GM19240 (cell line): ENCODE data around the gene TMEM60.

Source experiments
- DNase-seq: peaks from one replicate; pipeline ENCODE4 v3.0.0; 2011; ENCODE audit warnings: low spot score; ENCODE audit not compliant: insufficient read length

The TMEM60 gene

DNA sequence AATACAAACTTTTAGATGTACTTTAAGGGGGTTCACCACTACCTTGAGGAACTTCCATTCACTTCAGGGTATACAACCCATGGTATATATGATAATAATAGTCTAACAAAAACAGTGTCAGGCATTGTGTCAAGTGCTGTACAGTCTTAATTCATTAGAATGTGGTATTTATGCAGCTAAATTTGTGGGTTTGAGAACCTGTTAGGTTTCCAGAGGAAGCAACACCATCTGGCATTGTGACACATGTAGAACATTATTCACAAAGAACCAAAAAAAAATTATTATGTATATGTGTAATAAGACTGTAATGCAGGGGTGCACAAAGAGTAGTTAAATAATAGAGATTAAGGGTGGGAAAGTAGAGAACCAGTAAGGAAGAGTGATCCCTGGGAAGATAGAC, 26.3 kb downstream of the TMEM60 start:
- no peak for DNase-seq

- no peak for DNase-seq
These were observed 27.9 kb downstream of the TMEM60 start for GRCh38 chr7:77770316-77770715.

- DNase-seq = no peak
These were observed 31.2 kb downstream of the TMEM60 start for GRCh38 chr7:77766801-77767605.

GRCh38 chr7:77765906-77766800, 32.1 kb downstream of the TMEM60 start:
- DNase-seq = no peak

GRCh38 chr7:77765481-77765880, 32.8 kb downstream of the TMEM60 start:
- DNase-seq = no peak

DNA sequence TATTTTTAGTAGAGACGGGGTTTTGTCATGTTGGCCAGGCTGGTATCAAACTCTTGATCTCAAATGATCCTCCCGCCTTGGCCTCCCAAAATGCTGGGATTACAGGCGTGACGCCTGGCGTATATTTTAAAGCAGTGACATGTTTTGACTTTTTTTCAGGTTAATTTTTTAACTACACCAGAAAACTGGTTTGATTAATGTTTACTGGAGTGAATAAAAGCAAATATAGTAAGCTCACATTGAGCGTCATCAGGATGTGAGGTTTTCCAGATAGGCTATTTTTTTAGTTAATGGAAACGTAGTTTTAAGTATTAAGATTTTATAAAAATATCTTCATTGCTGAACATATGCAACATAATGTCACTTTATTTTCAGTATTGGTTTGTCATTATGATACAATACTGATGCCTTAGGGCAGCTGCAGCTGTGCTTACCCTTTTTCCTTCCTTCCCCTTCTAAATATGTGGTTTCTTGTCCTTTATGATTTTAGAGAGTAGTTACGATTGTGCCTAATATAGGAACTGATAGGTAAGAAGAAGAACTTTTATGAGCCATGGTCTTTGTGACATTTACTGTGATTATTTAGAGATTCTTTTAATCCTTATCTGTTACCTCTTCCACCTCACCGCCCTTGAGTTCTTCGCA, 37.3 kb downstream of the TMEM60 start:
- DNase-seq = no peak

- DNase-seq = peak; percentile 1
These were observed 38.8 kb downstream of the TMEM60 start for GRCh38 chr7:77759294-77759889.

GRCh38 chr7:77757589-77757988, 40.6 kb downstream of the TMEM60 start:
- DNase-seq = peak; percentile 1

- no peak for DNase-seq
These were observed 45.1 kb downstream of the TMEM60 start for GRCh38 chr7:77753173-77753572.

DNA sequence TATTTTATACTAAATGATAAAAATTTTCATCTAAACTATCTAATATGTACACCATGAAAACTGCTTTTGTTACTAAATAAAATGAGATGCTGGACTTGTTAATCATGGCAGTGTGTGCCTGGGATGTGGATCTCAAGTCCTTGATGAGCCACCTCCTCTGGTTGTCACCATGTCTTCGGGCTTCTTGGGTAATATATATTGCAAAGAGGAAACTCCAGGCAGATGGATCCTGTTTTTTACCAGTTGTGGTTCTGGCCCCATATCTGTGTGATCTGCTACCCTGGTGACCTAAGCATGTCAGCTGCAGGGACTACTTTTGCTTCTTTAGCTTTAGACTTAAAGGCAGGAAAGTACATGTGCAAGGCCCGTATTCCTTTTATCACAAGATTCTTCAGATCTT, 46.2 kb downstream of the TMEM60 start:
- DNase-seq = no peak

- DNase-seq = no peak
These were observed 50.5 kb downstream of the TMEM60 start for GRCh38 chr7:77747718-77748117.

DNA sequence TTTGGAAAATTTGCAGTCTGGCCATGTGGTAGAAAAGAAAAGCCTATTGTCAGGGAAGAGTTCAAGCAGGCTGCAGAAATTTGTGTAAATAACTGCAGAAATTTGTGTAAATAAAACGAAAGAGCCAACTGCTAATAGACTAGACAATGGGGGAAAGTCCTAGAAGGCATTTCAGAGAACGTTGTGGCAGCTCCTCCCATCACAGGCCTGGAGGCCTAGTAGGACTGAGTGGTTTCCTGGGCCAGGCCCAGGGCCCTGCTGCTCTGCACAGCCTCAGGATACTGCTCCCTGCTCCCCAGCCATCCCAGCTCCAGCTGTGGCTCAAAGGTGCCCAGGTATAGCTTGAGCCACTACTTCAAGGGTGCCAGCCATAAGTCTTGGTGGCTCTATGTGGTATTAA, 51.1 kb downstream of the TMEM60 start:
- DNase-seq = no peak

DNA sequence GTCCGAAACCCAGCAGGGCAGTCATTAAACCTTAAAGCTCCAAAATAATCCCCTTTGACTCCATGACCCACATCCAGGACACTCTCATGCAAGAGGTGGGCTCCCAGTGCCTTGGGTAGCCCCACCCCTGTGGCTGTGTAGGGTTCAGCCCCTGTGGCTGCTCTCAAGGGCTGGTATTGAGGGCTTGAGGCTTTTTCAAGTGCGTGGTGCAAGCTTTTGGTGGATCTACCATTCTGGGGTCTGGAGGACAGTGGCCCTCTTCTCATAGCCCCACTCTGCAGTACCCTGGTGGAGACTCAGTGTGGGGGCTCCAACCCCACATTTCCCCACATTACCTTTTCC, 51.4 kb downstream of the TMEM60 start:
- no peak for DNase-seq

DNA sequence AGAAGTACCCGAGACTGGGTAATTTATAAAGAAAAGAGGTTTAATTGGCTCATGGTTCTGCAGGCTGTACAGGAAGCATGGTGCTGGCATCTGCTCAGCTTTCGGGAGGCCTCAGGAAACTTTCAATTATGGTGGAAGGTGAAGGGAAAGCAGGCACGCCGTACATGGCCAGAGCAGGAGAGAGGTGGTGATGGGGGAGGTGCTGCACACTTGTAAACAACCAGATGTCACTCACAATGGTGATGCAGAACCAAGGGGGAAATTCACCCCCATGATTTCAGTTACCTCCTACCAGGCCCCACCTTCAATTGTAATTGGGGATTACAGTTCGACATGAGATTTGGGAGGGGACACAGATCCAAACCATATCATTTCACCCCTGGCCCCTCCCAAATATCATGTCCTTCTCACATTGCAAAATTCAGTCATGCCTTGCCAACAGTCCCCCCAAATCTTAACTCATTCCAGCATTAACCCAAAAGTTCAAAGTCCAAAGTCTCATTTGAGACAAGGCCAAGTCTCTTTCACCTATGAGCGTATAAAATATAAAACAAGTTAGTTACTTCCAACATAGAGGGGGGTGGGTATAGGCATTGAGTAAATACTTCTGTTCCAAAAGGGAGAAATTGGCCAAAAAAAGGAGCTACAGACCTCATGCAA, 51.9 kb downstream of the TMEM60 start:
- DNase-seq = no peak

DNA sequence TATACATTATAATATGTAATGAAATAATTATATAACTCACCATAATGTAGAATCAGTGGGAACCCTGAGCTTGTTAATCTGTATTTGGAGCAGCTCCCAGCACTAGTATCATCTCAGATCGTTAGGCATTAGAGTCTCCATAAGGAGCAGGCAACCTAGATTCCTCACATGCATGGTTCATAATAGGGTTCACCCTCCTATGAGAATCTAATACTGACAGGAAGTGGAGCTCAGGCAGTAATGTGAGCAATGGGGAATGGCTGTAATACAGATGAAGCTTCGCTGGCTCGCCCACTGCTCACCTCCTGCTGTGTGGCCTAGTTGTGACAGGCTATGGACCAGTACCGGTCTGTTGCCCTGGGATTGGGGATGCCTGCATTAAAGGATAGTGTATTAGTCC, 52.5 kb downstream of the TMEM60 start:
- no peak for DNase-seq
